Measurements from ENCODE around the gene STARD5.

The STARD5 gene

DNA sequence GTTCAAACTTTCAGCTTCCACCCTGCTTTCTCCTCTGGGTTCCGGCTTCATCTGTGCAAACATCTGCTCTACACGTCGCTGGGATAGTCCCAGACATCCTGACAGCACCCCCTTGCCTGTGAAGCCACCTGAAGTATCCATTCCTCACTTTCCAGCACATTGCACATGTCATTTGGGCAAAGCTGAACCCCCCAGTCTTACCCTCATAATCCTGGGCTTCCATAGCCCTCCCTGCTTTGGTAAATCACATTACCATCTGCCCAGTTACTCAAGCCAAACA, 42.5 kb downstream of the STARD5 start:
- Histone ChIP-seq H3K79me2 (ENCODE audit: insufficient read depth, low read length) (no peaks in the 10 kb centered on the region), H3K27me3 (ENCODE audit: insufficient read depth, low read length, poor library complexity) (no peaks in the 10 kb centered on the region), H3K27ac (ENCODE audit: low read length) (no peak overlapping the region), H3K9ac (ENCODE audit: low read depth, low read length) (no peak overlapping the region), H3K9me3 (ENCODE audit: insufficient read depth, low read length, severe bottlenecking) (peaks cover 12% of the 10 kb centered on the region), H3K36me3 (ENCODE audit: insufficient read depth, low read length) (no peaks in the 10 kb centered on the region), H4K20me1 (ENCODE audit: insufficient read depth, low read length) (no peaks in the 10 kb centered on the region), H3K4me2 (ENCODE audit: insufficient read depth, low read length) (no peak overlapping the region), H2AFZ (ENCODE audit: low read depth, low read length) (no peak overlapping the region), H3K4me1 (ENCODE audit: insufficient read depth, low read length) (peaks cover 6% of the 10 kb centered on the region), H3K4me3 (ENCODE audit: low read depth in 1 of 2, low read length in 2 of 2) (no peak overlapping the region)
- TF ChIP-seq CTCF (IDR thresholded peaks at IDR 0.05; ENCODE audit: borderline replicate concordance, extremely low read depth, low read length, poor library complexity, severe bottlenecking) (no peak), EZH2 (IDR thresholded peaks at IDR 0.05; ENCODE audit: borderline replicate concordance, low read depth, low read length, severe bottlenecking) (no peak)
- ATAC-seq (ENCODE audit: insufficient read depth, low read depth) (no peak), DNase-seq (no peak)

DNA sequence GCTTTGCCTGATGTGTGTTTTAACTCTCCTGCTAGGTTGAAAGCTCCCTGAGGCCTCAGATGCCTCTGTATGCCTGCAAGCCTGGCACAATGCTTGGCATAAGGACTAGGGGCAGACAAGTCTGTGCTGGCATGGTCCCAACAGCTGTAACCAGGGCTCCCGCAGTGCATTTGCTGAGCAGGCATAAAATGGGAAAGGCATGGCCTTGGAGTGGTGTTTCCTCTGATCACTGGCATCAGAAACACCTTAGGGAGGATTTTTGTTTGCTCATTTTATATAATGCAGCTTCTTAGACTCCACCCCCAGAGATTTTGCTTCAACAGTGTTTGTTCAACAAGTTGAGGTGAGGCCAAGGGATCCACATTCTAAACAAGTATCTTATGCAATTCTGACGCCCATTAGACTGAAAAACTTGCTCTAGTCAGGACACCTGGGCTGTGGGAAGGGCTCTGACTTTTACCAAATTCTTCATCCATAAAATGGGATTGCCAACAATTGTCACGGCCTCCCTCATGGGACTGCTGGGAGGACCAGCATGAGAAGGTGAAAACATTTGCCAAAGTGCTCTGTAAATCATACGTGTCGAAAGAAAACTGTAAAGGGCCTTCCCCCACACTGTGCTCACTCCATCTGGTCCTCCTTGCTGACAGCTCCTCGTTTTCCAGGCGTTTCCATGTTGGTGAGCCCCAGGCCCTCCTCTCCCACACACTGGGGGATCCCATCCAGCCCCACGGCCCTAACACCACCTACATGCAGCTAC, 43.1 kb downstream of the STARD5 start:
- H3K79me2 ChIP-seq (ENCODE audit: insufficient read depth, low read length) = no peaks in the 10 kb centered on the region
- ATAC-seq (ENCODE audit: insufficient read depth, low read depth) (no peak), DNase-seq (no peak)
- no peaks in the 10 kb centered on the region for H4K20me1 ChIP-seq (ENCODE audit: insufficient read depth, low read length)
- no peak overlapping the region for H3K4me3 ChIP-seq (ENCODE audit: low read depth in 1 of 2, low read length in 2 of 2)
- no peak overlapping the region for H3K27ac ChIP-seq (ENCODE audit: low read length)
- H3K27me3 ChIP-seq (ENCODE audit: insufficient read depth, low read length, poor library complexity) = no peaks in the 10 kb centered on the region
- no peak overlapping the region for H3K9ac ChIP-seq (ENCODE audit: low read depth, low read length)
- H3K9me3 ChIP-seq (ENCODE audit: insufficient read depth, low read length, severe bottlenecking) = peaks cover 12% of the 10 kb centered on the region
- no peak overlapping the region for H3K4me2 ChIP-seq (ENCODE audit: insufficient read depth, low read length)
- no peaks in the 10 kb centered on the region for H3K36me3 ChIP-seq (ENCODE audit: insufficient read depth, low read length)
- TF ChIP-seq EZH2 (IDR thresholded peaks at IDR 0.05; ENCODE audit: borderline replicate concordance, low read depth, low read length, severe bottlenecking) = no peak
- no peak for TF ChIP-seq CTCF (IDR thresholded peaks at IDR 0.05; ENCODE audit: borderline replicate concordance, extremely low read depth, low read length, poor library complexity, severe bottlenecking)
- H2AFZ ChIP-seq (ENCODE audit: low read depth, low read length) = no peak overlapping the region
- H3K4me1 ChIP-seq (ENCODE audit: insufficient read depth, low read length) = 0 out of 2 replicates have a peak, but pooled peaks cover under 1% of the 10 kb centered on the region

- DNase-seq (no peak), ATAC-seq (ENCODE audit: insufficient read depth, low read depth) (no peak)
- Histone ChIP-seq H3K4me3 (ENCODE audit: low read depth in 1 of 2, low read length in 2 of 2) (no peak overlapping the region), H3K4me1 (ENCODE audit: insufficient read depth, low read length) (peaks cover 8% of the 10 kb centered on the region), H3K27ac (ENCODE audit: low read length) (no peak overlapping the region), H3K27me3 (ENCODE audit: insufficient read depth, low read length, poor library complexity) (no peaks in the 10 kb centered on the region), H3K36me3 (ENCODE audit: insufficient read depth, low read length) (no peaks in the 10 kb centered on the region), H3K9me3 (ENCODE audit: insufficient read depth, low read length, severe bottlenecking) (peaks cover 12% of the 10 kb centered on the region), H3K9ac (ENCODE audit: low read depth, low read length) (no peak overlapping the region), H3K4me2 (ENCODE audit: insufficient read depth, low read length) (no peak overlapping the region), H2AFZ (ENCODE audit: low read depth, low read length) (no peak overlapping the region), H4K20me1 (ENCODE audit: insufficient read depth, low read length) (no peaks in the 10 kb centered on the region), H3K79me2 (ENCODE audit: insufficient read depth, low read length) (no peaks in the 10 kb centered on the region)
- TF ChIP-seq CTCF (IDR thresholded peaks at IDR 0.05; ENCODE audit: borderline replicate concordance, extremely low read depth, low read length, poor library complexity, severe bottlenecking) (no peak), EZH2 (IDR thresholded peaks at IDR 0.05; ENCODE audit: borderline replicate concordance, low read depth, low read length, severe bottlenecking) (no peak)
Measured at GRCh38 chr15:81279621-81280485, 44.1 kb downstream of the STARD5 start.

All from DND-41 (cell line).